Karpas-422 (cell line): ENCODE measurements around the gene SERINC4. TPM values are rescaled to one million over a fixed set of nuclear protein-coding genes. Genes with fewer than 3 reads are reported as not detected.
"Not testable (repeated sequence)": the region's sequence is repeated elsewhere in the genome, so short reads cannot be mapped to it uniquely, and the experiment has no call there.

Source experiments
- DNase-seq: peaks from one replicate; pipeline ENCODE4 v3.0.0-alpha.2; 2015
- H2AFZ ChIP-seq: fragments of 200-600 bp; sonication (generic); 2 replicates; pipeline ENCODE4 v1.6.1; 2014; ENCODE audit warnings: antibody characterized with exemption, low read length, mixed read lengths
- H3K27ac ChIP-seq: fragments of 200-600 bp; sonication (generic); 2 replicates; pipeline ENCODE4 v1.5.1; 2014; ENCODE audit warnings: mild to moderate bottlenecking, low read length, moderate library complexity
- H3K27me3 ChIP-seq: fragments of 200-600 bp; sonication (generic); 2 replicates; pipeline ENCODE4 v1.6.1; 2014; ENCODE audit warnings: low read length, mixed read lengths
- H3K36me3 ChIP-seq: fragments of 200-600 bp; sonication (generic); 2 replicates; pipeline ENCODE4 v1.6.1; 2014; ENCODE audit warnings: low read length, mixed read lengths; ENCODE audit not compliant: insufficient read depth
- H3K4me1 ChIP-seq: fragments of 200-600 bp; sonication (generic); 2 replicates; pipeline ENCODE4 v1.6.1; 2014; ENCODE audit warnings: mild to moderate bottlenecking, low read length, mixed read lengths
- H3K4me2 ChIP-seq: fragments of 200-600 bp; sonication (generic); 2 replicates; pipeline ENCODE4 v1.6.1; 2014; ENCODE audit warnings: low read length, low read depth, mild to moderate bottlenecking; ENCODE audit not compliant: poor library complexity, severe bottlenecking
- H3K4me3 ChIP-seq: fragments of 200-600 bp; sonication (generic); 2 replicates; pipeline ENCODE4 v1.5.1; 2014; ENCODE audit warnings: mild to moderate bottlenecking, antibody characterized with exemption, low read length, mixed read lengths
- H3K79me2 ChIP-seq: fragments of 200-600 bp; sonication (generic); 2 replicates; pipeline ENCODE4 v1.6.1; 2014; ENCODE audit warnings: mild to moderate bottlenecking, low read length, mixed read lengths
- H3K9ac ChIP-seq: fragments of 200-600 bp; sonication (generic); 2 replicates; pipeline ENCODE4 v1.6.0; 2014; ENCODE audit warnings: low read length
- H3K9me2 ChIP-seq: fragments of 200-600 bp; sonication (generic), shearing (Covaris generic); replicated peaks from 2 replicates; pipeline ENCODE4 v1.6.0; 2014; ENCODE audit warnings: mild to moderate bottlenecking, low read length, moderate library complexity; ENCODE audit not compliant: insufficient read depth
- H3K9me3 ChIP-seq: fragments of 300-700, 200-600 bp; sonication (generic); 2 replicates; pipeline ENCODE4 v1.6.1; 2014; ENCODE audit warnings: low read length, mixed read lengths
- H4K20me1 ChIP-seq: fragments of 200-600 bp; sonication (generic); 2 replicates; pipeline ENCODE4 v1.6.1; 2014; ENCODE audit warnings: mild to moderate bottlenecking, antibody characterized with exemption, low read length, low read depth; ENCODE audit not compliant: insufficient read depth
- total RNA-seq: library from RNA; depleted of rRNA; stranded (reverse); fragments of >200 nt; shearing (Covaris generic); gene quantifications from 2 replicates; pipeline ENCODE4 v1.2.3, GENCODE V29; 2014; ENCODE audit warnings: low replicate concordance; rRNA removed

The SERINC4 gene
- not detected in 2 replicates for total RNA-seq

GRCh38 chr15:43799945-43800285 lies at the start of gene SERINC4:
Gene SERINC4 (minus strand): TSS chr15:43800220. CDS start chr15:43799986, 234 bp downstream.
- no peaks in the 10 kb centered on the region for H3K9me2 ChIP-seq
- peaks cover 29% of the 10 kb centered on the region for H3K36me3 ChIP-seq
- peak within 1 kb of the TSS; percentile 95 for H3K27ac ChIP-seq
- no peaks in the 10 kb centered on the region; the same call in 1 of the 2 replicates for H4K20me1 ChIP-seq
- H2AFZ ChIP-seq = no peak within 1 kb of the TSS
- H3K4me2 ChIP-seq = peak within 1 kb of the TSS; percentile 95
- H3K9me3 ChIP-seq = no peaks in the 10 kb centered on the region
- H3K9ac ChIP-seq = peak within 1 kb of the TSS; percentile 94
- peaks cover 18% of the 10 kb centered on the region for H3K79me2 ChIP-seq
- no peaks in the 10 kb centered on the region for H3K27me3 ChIP-seq
- H3K4me3 ChIP-seq = peak within 1 kb of the TSS; percentile 87
- peaks cover 63% of the 10 kb centered on the region for H3K4me1 ChIP-seq
- DNase-seq = no peak

DNA sequence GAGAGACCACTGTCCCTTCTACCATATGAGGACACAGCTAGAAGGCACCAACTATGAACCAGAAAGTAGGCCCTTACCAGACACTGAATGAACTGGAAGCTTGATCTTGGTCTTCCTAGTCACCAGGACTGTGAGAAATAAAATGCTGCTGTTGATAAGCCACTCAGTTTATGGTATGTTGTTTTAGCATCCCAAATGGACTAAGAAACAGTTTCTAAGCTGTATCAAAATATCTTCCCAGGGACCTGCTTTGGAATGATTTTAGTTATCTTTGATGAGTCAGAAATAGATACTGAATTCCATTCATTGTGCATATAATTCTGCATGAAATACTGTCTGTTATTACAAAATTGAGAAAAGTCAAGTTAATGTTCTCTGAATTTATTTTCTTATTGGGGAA lies 45.4 kb upstream of the SERINC4 start:
- Histone ChIP-seq H4K20me1 (no peaks in the 10 kb centered on the region; the same call in 1 of the 2 replicates), H3K4me1 (no peaks in the 10 kb centered on the region), H3K9me2 (no peaks in the 10 kb centered on the region), H2AFZ (no peak overlapping the region), H3K4me3 (no peak overlapping the region), H3K36me3 (peaks cover 53% of the 10 kb centered on the region), H3K9ac (no peak overlapping the region), H3K79me2 (peaks cover 43% of the 10 kb centered on the region), H3K27ac (no peak overlapping the region), H3K9me3 (no peaks in the 10 kb centered on the region), H3K27me3 (no peaks in the 10 kb centered on the region), H3K4me2 (no peak overlapping the region)
- no peak for DNase-seq

DNA sequence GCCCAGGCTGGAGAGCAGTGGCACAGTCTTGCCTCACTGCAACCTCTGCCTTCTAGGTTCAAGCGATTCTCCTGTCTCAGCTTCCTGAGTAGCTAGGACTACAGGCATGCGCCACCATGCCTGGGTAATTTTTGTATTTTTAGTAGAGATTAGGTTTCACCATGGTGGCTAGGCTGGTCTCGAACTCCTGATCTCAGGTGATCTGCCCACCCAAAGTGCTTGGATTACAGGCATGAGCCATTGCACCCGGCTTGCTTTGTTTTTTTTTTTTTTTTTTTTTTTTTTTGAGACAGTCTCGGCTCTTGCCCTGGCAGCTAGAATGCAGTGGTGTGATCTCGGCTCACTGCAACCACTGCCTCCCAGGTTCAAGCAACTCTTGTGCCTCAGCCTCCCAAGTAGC lies 32.5 kb upstream of the SERINC4 start:
- H3K9me2 ChIP-seq, H3K4me3 ChIP-seq, H2AFZ ChIP-seq, H3K4me2 ChIP-seq, H3K9ac ChIP-seq, H3K9me3 ChIP-seq, DNase-seq, H3K27me3 ChIP-seq, H4K20me1 ChIP-seq: not testable (repeated sequence)
- peaks cover 76% of the 10 kb centered on the region for H3K79me2 ChIP-seq
- H3K4me1 ChIP-seq = peaks cover 44% of the 10 kb centered on the region
- H3K27ac ChIP-seq = peak overlapping the region; percentile 85
- peaks cover 57% of the 10 kb centered on the region for H3K36me3 ChIP-seq

- not testable (repeated sequence) for DNase-seq, H4K20me1 ChIP-seq, H3K27me3 ChIP-seq, H3K9me2 ChIP-seq, H2AFZ ChIP-seq, H3K9me3 ChIP-seq
- Histone ChIP-seq H3K4me1 (peaks cover 45% of the 10 kb centered on the region), H3K27ac (peak overlapping the region; percentile 85), H3K79me2 (peaks cover 79% of the 10 kb centered on the region), H3K4me3 (0 out of 2 replicates have a peak overlapping the region, but pooled peaks have one; percentile 12), H3K4me2 (peak overlapping the region; percentile 74), H3K9ac (0 out of 2 replicates have a peak overlapping the region, but pooled peaks have one; percentile 24), H3K36me3 (peaks cover 52% of the 10 kb centered on the region)
Observed at GRCh38 chr15:43831519-43832052, 31.6 kb upstream of the SERINC4 start.

GRCh38 chr15:43830691-43831275 lies 30.8 kb upstream of the SERINC4 start:
- peaks cover 49% of the 10 kb centered on the region for H3K4me1 ChIP-seq
- not testable (repeated sequence) for H4K20me1 ChIP-seq, H3K9me2 ChIP-seq, H3K27me3 ChIP-seq, H3K9me3 ChIP-seq, H2AFZ ChIP-seq
- peak overlapping the region; percentile 85 for H3K27ac ChIP-seq
- DNase-seq = peak; percentile 72
- H3K79me2 ChIP-seq = peaks cover 74% of the 10 kb centered on the region
- peaks cover 44% of the 10 kb centered on the region for H3K36me3 ChIP-seq
- H3K9ac ChIP-seq = peak overlapping the region; percentile 38
- H3K4me2 ChIP-seq = peak overlapping the region; percentile 74
- H3K4me3 ChIP-seq = peak overlapping the region; percentile 72; the same call in 1 of the 2 replicates

- not testable (repeated sequence) for H3K9me3 ChIP-seq, H4K20me1 ChIP-seq, H3K9me2 ChIP-seq, H2AFZ ChIP-seq, DNase-seq, H3K27me3 ChIP-seq
- Histone ChIP-seq H3K79me2 (peaks cover 73% of the 10 kb centered on the region), H3K27ac (peak overlapping the region; percentile 85), H3K4me1 (peaks cover 50% of the 10 kb centered on the region), H3K4me3 (peak overlapping the region; percentile 72), H3K36me3 (peaks cover 42% of the 10 kb centered on the region), H3K9ac (peak overlapping the region; percentile 83), H3K4me2 (peak overlapping the region; percentile 74)
Observed at GRCh38 chr15:43829951-43830540, 30.0 kb upstream of the SERINC4 start.

GRCh38 chr15:43828061-43828657 lies 28.1 kb upstream of the SERINC4 start:
- Histone ChIP-seq H3K27me3 (no peaks in the 10 kb centered on the region), H3K4me3 (peak overlapping the region; percentile 72), H3K36me3 (peaks cover 30% of the 10 kb centered on the region), H3K27ac (peak overlapping the region; percentile 85), H3K79me2 (peaks cover 75% of the 10 kb centered on the region), H3K9me3 (no peaks in the 10 kb centered on the region), H3K9ac (peak overlapping the region; percentile 83), H2AFZ (no peak overlapping the region), H3K9me2 (no peaks in the 10 kb centered on the region), H3K4me2 (peak overlapping the region; percentile 74), H3K4me1 (peaks cover 61% of the 10 kb centered on the region), H4K20me1 (no peaks in the 10 kb centered on the region)
- peak; percentile 72 for DNase-seq
